HS-27A (cell line): ENCODE measurements around the gene PGF.

Source experiments
- DNase-seq: peaks from one replicate; pipeline ENCODE4 v3.0.0-alpha.2; 2012; ENCODE audit warnings: low read depth, missing footprints

PGF gene

GRCh38 chr14:74898694-74899093 lies 56.7 kb downstream of the PGF start:
- DNase-seq: no peak

GRCh38 chr14:74898083-74898482 lies 57.3 kb downstream of the PGF start:
- no peak for DNase-seq

- DNase-seq: no peak
Observed at GRCh38 chr14:74897642-74898041, 57.8 kb downstream of the PGF start.

- DNase-seq: no peak
Observed at GRCh38 chr14:74896400-74896799, 59.0 kb downstream of the PGF start.

GRCh38 chr14:74893614-74894091 lies 61.7 kb downstream of the PGF start:
- no peak for DNase-seq

GRCh38 chr14:74892745-74893144 lies 62.7 kb downstream of the PGF start:
- no peak for DNase-seq

- DNase-seq: no peak
Observed at GRCh38 chr14:74891870-74892269, 63.5 kb downstream of the PGF start.
